ENCODE results near the gene ZFP36L2.
A peak's percentile ranks its signal among the peaks of the same experiment; 100 is the strongest.

ZFP36L2 gene

DNA sequence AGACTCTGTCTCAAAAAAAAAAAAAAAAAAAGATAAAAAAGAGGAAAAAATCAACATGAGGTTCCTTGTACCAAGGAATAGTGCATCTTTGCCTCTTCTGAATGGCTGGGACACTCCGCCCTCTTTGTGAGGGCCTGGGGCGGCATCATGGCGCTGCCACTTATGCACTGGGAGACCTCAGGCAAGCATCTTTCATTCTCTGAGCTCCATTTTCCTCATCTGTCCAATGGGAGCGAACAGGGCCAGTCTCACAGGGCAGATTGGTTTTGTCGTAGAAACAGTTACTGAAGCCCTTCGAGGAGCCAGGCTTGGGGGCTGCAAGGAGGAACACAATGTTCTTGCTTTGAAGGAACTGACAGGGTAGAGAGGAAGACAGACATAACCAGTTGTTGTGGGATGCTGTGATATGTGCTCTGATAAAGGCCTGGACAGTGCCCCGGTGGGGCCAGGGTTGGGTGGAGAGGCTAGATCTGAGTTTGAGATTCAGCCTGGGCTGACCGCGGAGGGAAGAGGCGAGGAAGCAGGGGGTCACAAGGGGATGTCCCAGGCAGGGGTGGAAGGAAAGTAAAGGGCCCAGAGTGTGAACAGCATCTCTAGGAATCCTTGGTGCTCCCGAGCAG is 14.1 kb downstream of the ZFP36L2 start:
- Mint-ChIP-seq H3K4me1 (ENCODE audit: low read depth) (peaks cover 31% of the 10 kb centered on the region), H3K27ac (no peak overlapping the region), H3K9me3 (no peaks in the 10 kb centered on the region), H3K27me3 (no peaks in the 10 kb centered on the region), H3K36me3 (ENCODE audit: low read depth) (no peaks in the 10 kb centered on the region), H3K4me3 (no peak overlapping the region)

DNA sequence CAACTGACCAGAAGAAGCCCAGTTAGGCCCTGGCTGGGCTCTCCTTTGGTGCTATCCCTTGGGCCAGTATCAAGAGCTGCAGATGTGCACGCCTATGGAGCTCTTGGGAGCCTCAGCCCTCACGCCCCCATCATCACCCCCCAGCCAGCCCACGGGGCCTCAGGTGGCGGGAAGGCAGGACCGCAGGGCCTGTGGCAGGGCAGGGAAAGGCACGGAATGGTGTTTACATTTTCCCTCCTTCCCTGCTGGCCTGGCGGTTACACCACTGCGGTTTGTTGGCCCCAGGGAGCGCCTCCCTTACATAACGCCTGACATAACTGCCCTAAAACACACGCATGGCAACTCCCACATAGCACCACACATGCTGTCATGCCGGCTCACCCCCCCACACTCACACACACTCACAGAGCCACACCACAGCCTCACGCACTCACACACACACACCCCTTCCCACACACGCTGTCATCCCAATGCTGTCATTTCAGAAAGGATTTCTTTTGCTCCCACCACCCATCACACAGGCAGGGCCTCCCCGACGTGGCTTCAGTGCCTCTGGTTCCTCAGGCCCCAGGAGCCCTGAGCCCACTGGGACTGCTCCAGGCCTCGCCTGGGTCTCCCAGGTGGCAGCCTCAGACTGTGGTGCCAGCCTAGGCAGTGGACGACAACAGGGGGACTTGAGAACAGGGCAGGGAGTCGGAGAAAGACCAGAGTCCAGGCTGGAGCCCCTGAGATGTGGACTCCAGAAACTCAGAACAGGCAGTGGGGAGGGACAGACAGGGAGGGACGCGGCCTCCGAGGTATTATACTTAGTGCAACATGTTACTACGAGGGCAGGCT is 15.7 kb downstream of the ZFP36L2 start:
- H3K4me1 Mint-ChIP-seq (ENCODE audit: low read depth) = peaks cover 31% of the 10 kb centered on the region
- H3K27me3 Mint-ChIP-seq = no peaks in the 10 kb centered on the region
- H3K27ac Mint-ChIP-seq = peak overlapping the region; percentile 74
- H3K4me3 Mint-ChIP-seq = peak overlapping the region; percentile 23
- no peaks in the 10 kb centered on the region for H3K9me3 Mint-ChIP-seq
- no peaks in the 10 kb centered on the region for H3K36me3 Mint-ChIP-seq (ENCODE audit: low read depth)

DNA sequence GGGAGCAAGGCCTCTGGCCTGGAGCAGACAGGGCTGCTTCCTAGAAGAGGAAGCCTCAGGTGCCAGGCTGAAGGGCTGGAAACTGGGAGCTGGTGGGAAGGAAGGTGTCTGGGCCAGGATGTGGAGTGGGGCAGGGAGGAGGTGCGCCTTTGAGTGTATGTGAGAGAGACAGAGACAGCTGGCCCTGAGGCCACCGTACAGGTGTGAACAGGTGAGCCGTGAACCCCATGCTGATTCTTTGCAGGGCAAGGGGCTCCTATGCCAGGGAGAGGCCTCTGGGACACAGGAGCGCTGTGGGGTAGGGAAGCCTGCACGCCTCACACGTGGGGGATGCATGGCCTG is 16.3 kb downstream of the ZFP36L2 start:
- H3K4me1 Mint-ChIP-seq (ENCODE audit: low read depth) = peaks cover 31% of the 10 kb centered on the region
- H3K27me3 Mint-ChIP-seq = no peaks in the 10 kb centered on the region
- no peak overlapping the region for H3K4me3 Mint-ChIP-seq
- no peaks in the 10 kb centered on the region for H3K9me3 Mint-ChIP-seq
- no peak overlapping the region for H3K27ac Mint-ChIP-seq
- H3K36me3 Mint-ChIP-seq (ENCODE audit: low read depth) = no peaks in the 10 kb centered on the region

- no peaks in the 10 kb centered on the region for H3K36me3 Mint-ChIP-seq (ENCODE audit: low read depth)
- no peak overlapping the region for H3K4me3 Mint-ChIP-seq
- no peaks in the 10 kb centered on the region for H3K27me3 Mint-ChIP-seq
- no peak overlapping the region for H3K27ac Mint-ChIP-seq
- no peaks in the 10 kb centered on the region for H3K9me3 Mint-ChIP-seq
- H3K4me1 Mint-ChIP-seq (ENCODE audit: low read depth) = peaks cover 31% of the 10 kb centered on the region
Observed at GRCh38 chr2:43209204-43209717, 17.1 kb downstream of the ZFP36L2 start.

- Mint-ChIP-seq H3K27me3 (no peaks in the 10 kb centered on the region), H3K4me1 (ENCODE audit: low read depth) (peaks cover 26% of the 10 kb centered on the region), H3K36me3 (ENCODE audit: low read depth) (no peaks in the 10 kb centered on the region), H3K4me3 (no peak overlapping the region), H3K9me3 (no peaks in the 10 kb centered on the region), H3K27ac (no peak overlapping the region)
Observed at GRCh38 chr2:43207553-43208300, 18.7 kb downstream of the ZFP36L2 start.

- no peaks in the 10 kb centered on the region for H3K9me3 Mint-ChIP-seq
- H3K36me3 Mint-ChIP-seq (ENCODE audit: low read depth) = no peaks in the 10 kb centered on the region
- no peaks in the 10 kb centered on the region for H3K27me3 Mint-ChIP-seq
- peaks cover 23% of the 10 kb centered on the region for H3K4me1 Mint-ChIP-seq (ENCODE audit: low read depth)
- H3K27ac Mint-ChIP-seq = no peak overlapping the region
- no peak overlapping the region for H3K4me3 Mint-ChIP-seq
Observed at GRCh38 chr2:43206602-43207001, 19.8 kb downstream of the ZFP36L2 start.

GRCh38 chr2:43203373-43203772 is 23.0 kb downstream of the ZFP36L2 start:
- no peaks in the 10 kb centered on the region for H3K27me3 Mint-ChIP-seq
- peaks cover 22% of the 10 kb centered on the region for H3K4me1 Mint-ChIP-seq (ENCODE audit: low read depth)
- H3K36me3 Mint-ChIP-seq (ENCODE audit: low read depth) = no peaks in the 10 kb centered on the region
- no peaks in the 10 kb centered on the region for H3K9me3 Mint-ChIP-seq
- H3K27ac Mint-ChIP-seq = no peak overlapping the region
- H3K4me3 Mint-ChIP-seq = no peak overlapping the region

- no peak overlapping the region for H3K27ac Mint-ChIP-seq
- H3K9me3 Mint-ChIP-seq = no peaks in the 10 kb centered on the region
- no peaks in the 10 kb centered on the region for H3K27me3 Mint-ChIP-seq
- no peaks in the 10 kb centered on the region for H3K36me3 Mint-ChIP-seq (ENCODE audit: low read depth)
- H3K4me3 Mint-ChIP-seq = no peak overlapping the region
- H3K4me1 Mint-ChIP-seq (ENCODE audit: low read depth) = peaks cover 22% of the 10 kb centered on the region
Observed at GRCh38 chr2:43202289-43202688, 24.1 kb downstream of the ZFP36L2 start.

GRCh38 chr2:43201497-43201896 is 24.9 kb downstream of the ZFP36L2 start:
- no peaks in the 10 kb centered on the region for H3K27me3 Mint-ChIP-seq
- no peak overlapping the region for H3K4me3 Mint-ChIP-seq
- H3K9me3 Mint-ChIP-seq = no peaks in the 10 kb centered on the region
- no peaks in the 10 kb centered on the region for H3K36me3 Mint-ChIP-seq (ENCODE audit: low read depth)
- peaks cover 30% of the 10 kb centered on the region for H3K4me1 Mint-ChIP-seq (ENCODE audit: low read depth)
- no peak overlapping the region for H3K27ac Mint-ChIP-seq

DNA sequence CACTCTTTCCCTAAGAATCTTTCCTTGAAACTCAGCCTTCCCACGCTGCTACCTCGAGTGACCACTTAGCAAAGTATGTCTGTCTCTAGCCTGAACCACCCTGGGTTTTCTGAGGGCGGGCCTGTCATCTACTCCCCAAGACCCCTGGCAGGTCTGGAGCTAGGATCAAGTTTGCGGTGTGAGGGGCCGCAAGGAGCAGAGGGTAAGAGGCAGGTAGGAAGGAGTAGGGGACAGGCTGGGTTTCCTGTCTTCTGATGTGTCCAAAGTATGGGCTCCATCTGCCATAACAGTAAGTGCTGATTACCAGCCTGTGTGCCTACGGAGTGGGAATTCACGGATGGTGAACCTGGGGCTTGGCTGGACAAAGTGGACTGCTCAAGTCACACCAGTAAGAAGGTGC is 25.4 kb downstream of the ZFP36L2 start:
- Mint-ChIP-seq H3K36me3 (ENCODE audit: low read depth) (no peaks in the 10 kb centered on the region), H3K4me3 (no peak overlapping the region), H3K4me1 (ENCODE audit: low read depth) (peaks cover 33% of the 10 kb centered on the region), H3K27me3 (no peaks in the 10 kb centered on the region), H3K27ac (no peak overlapping the region), H3K9me3 (no peaks in the 10 kb centered on the region)

DNA sequence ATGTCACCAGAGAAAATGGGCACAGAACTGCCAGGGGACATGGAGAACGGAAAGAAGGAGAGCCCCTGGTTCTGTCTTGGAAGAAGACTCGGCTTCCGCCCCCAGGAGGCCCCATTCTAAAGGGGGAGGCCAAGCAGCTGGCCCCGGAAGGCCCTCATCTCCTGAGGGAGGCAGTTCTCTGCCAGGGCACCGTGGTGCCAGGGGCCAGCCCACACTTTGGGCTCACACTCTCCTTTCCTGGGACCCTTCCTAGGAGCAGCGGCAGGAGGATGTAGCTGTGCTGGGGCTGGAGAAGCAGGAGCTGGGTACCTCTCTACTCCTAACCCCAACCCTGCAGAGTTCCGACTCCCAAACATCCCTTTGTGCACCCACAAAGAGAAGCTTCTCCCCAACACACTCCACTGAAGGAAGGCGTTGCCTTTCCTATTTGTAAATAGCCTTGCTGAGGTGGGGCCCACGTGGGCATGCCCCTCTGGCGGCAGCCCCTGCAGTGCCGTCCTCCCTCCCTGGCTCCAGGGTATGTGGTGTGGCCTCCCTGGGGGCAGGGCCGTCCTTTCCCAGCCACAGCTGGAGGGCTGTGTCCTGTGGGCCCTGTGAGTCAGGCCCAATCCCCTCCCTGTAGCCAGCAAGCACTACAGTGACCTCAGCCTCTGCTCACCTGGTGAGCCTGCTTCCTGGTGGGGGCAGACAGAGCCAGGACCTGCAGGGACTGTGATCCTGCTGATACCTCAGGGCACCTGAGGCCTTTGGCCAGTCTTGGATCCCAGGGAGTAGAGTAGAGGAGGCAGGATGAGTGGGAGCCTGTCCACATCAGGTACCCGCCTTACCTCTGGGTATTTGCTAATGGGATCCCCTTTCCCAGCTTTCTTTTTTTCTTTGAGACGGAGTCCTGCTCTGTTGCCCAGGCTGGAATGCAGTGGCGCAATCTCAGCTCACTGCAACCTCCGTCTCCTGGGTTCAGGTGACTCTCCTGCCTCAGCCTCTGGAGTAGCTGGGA is 26.6 kb downstream of the ZFP36L2 start:
- no peaks in the 10 kb centered on the region for H3K27me3 Mint-ChIP-seq
- no peaks in the 10 kb centered on the region for H3K9me3 Mint-ChIP-seq
- H3K4me3 Mint-ChIP-seq = no peak overlapping the region
- no peaks in the 10 kb centered on the region for H3K36me3 Mint-ChIP-seq (ENCODE audit: low read depth)
- peaks cover 45% of the 10 kb centered on the region for H3K4me1 Mint-ChIP-seq (ENCODE audit: low read depth)
- no peak overlapping the region for H3K27ac Mint-ChIP-seq

- Mint-ChIP-seq H3K27me3 (no peaks in the 10 kb centered on the region), H3K4me3 (no peak overlapping the region), H3K4me1 (ENCODE audit: low read depth) (peaks cover 60% of the 10 kb centered on the region), H3K9me3 (no peaks in the 10 kb centered on the region), H3K27ac (no peak overlapping the region), H3K36me3 (ENCODE audit: low read depth) (no peaks in the 10 kb centered on the region)
Observed at GRCh38 chr2:43198263-43198662, 28.1 kb downstream of the ZFP36L2 start.

- Mint-ChIP-seq H3K27ac (peak overlapping the region; percentile 88), H3K36me3 (ENCODE audit: low read depth) (no peaks in the 10 kb centered on the region), H3K9me3 (no peaks in the 10 kb centered on the region), H3K4me1 (ENCODE audit: low read depth) (peaks cover 67% of the 10 kb centered on the region), H3K4me3 (no peak overlapping the region), H3K27me3 (no peaks in the 10 kb centered on the region)
Observed at GRCh38 chr2:43197588-43197896, 28.9 kb downstream of the ZFP36L2 start.

- H3K4me1 Mint-ChIP-seq (ENCODE audit: low read depth) = peaks cover 68% of the 10 kb centered on the region
- no peaks in the 10 kb centered on the region for H3K27me3 Mint-ChIP-seq
- H3K27ac Mint-ChIP-seq = peak overlapping the region; percentile 94
- peak overlapping the region; percentile 57 for H3K4me3 Mint-ChIP-seq
- no peaks in the 10 kb centered on the region for H3K9me3 Mint-ChIP-seq
- H3K36me3 Mint-ChIP-seq (ENCODE audit: low read depth) = no peaks in the 10 kb centered on the region
Observed at GRCh38 chr2:43196768-43197587, 29.4 kb downstream of the ZFP36L2 start.

Measured in stimulated activated naive CD8-positive, alpha-beta T cell treated with anti-CD3 and anti-CD28 coated beads, Interleukin-15, Interleukin-2, amounts not matched to agents 100 ng/mL and 50 ng/mL, for 24 hours (primary cell).